GM18951 (cell line): ENCODE data around the gene ZEB2.

Experiments used
- POLR2A ChIP-seq: IDR thresholded peaks from 4 replicates; pipeline ENCODE4 v1.6.1; 2011; ENCODE audit warnings: mild to moderate bottlenecking; ENCODE audit not compliant: insufficient read length, insufficient read depth; ENCODE audit errors: extremely low read depth
- in situ Hi-C: fragments of 300-500 bp; cut with MboI; formaldehyde crosslinking; loops from one replicate; pipeline ENCODE4 v1.12.0; 2022; ENCODE audit warnings: low sequenced_read_pairs, mixed read lengths, inconsistent platforms; ENCODE audit not compliant: unreplicated experiment

The ZEB2 gene

GRCh38 chr2:144484201-144484948 is 35.5 kb downstream of the ZEB2 start:
- TF ChIP-seq POLR2A: no peak
- in situ Hi-C loops: no loop called here

GRCh38 chr2:144481666-144482065 is 38.3 kb downstream of the ZEB2 start:
- no peak for TF ChIP-seq POLR2A
- in situ Hi-C loops: no loop called here

GRCh38 chr2:144481109-144481508 is 38.8 kb downstream of the ZEB2 start:
- in situ Hi-C loops: no loop called here
- no peak for TF ChIP-seq POLR2A

- in situ Hi-C loops: no loop called here
- TF ChIP-seq POLR2A: no peak
Observed at GRCh38 chr2:144480285-144480684, 39.6 kb downstream of the ZEB2 start.

DNA sequence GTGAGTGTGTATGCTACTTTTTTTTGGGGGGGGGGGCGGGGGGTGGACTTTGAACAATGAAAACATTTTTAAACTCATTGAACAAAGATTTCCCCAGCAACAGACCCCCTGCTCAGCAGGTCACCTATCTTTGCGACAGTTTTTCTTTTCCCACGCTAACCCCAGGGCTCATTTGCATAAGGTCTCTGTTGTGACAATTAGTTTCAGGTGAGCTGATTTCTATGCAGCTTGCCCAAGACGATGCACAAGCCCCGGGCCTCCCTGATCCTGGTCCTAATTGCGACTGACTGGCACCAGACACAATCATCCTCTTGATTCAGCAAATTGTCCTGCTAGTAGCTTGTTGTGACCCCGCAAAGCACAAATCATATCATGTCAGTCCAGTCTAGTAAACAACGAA is 40.3 kb downstream of the ZEB2 start:
- no peak for TF ChIP-seq POLR2A
- in situ Hi-C loops: no loop called here

- no peak for TF ChIP-seq POLR2A
- in situ Hi-C loops: no loop called here
Observed at GRCh38 chr2:144479138-144479537, 40.8 kb downstream of the ZEB2 start.

GRCh38 chr2:144477957-144478311 is 42.0 kb downstream of the ZEB2 start:
- in situ Hi-C loops: no loop called here
- no peak for TF ChIP-seq POLR2A

GRCh38 chr2:144477281-144477956 is 42.5 kb downstream of the ZEB2 start:
- TF ChIP-seq POLR2A: no peak
- in situ Hi-C loops: no loop called here

- no peak for TF ChIP-seq POLR2A
- in situ Hi-C loops: no loop called here
Observed at GRCh38 chr2:144476682-144477081, 43.2 kb downstream of the ZEB2 start.

- in situ Hi-C loops: no loop called here
- no peak for TF ChIP-seq POLR2A
Observed at GRCh38 chr2:144475569-144476275, 44.2 kb downstream of the ZEB2 start.

DNA sequence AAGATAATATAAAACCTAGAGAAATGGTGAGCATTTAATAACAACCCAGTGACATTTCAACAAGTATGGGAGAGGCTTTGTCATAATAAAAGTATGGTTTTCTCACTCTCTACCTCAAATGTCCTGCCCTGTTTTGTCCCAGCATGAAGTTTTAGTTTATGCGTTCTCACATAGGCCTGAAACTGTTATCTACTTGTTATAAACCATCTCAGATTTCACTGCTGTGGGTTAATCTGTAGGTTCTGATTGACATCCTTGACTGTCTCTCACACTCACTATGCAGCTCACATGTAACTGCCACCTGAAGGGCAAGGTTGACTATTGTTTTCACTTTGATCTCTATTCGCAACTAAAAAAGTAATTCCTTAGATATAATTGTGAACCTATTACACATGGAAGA is 44.9 kb downstream of the ZEB2 start:
- in situ Hi-C loops: no loop called here
- TF ChIP-seq POLR2A: no peak

DNA sequence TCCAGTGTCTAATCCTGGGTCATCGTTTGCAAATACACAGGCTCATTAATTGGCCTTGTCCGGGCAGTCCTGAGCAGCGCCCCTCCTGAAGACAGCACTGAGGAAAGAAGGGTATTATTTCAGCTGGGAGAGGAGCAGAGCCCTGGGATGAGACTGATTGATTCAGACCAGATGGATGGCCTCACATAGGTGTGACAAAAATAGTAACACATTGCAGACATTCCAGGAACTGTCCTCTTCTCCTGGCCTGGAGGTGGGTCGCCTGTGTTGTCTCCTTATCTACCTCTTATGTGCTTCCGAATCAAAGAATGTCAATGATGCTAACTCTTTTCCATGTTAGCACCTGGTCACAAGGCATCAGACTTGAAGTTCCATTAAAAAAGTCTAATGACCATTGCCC is 45.9 kb downstream of the ZEB2 start:
- TF ChIP-seq POLR2A: no peak
- in situ Hi-C loops: no loop called here

- no peak for TF ChIP-seq POLR2A
- in situ Hi-C loops: no loop called here
Observed at GRCh38 chr2:144472911-144473310, 47.0 kb downstream of the ZEB2 start.

- TF ChIP-seq POLR2A: no peak
- in situ Hi-C loops: no loop called here
Observed at GRCh38 chr2:144472046-144472412, 47.9 kb downstream of the ZEB2 start.
